ENCODE results near the gene PTPMT1.

PTPMT1 gene

GRCh38 chr11:47616726-47617416 lies 51.5 kb downstream of the PTPMT1 start:
- peak in 1 of 2 experiments; percentile 45 for DNase-seq

DNA sequence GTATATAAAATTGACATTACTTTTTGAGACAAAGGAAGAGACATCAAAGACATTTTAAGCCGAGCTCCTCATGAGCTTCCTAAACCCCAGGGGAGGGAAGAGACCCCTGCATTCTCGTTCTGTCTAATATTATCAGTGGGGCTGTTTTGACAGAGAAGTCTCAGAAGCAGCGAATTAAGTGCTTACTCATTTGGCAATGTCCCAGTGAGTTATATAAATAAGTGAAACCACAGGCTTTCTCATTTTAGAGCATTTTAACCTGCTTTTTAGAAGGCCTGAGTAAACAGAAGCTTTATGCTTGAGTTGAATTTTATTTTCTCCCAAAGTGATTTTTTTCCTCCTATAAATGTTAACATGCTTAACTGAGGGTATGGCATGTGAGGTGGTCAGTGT lies 52.0 kb downstream of the PTPMT1 start:
- DNase-seq, result no peak

GRCh38 chr11:47620836-47621378 lies 55.5 kb downstream of the PTPMT1 start:
- DNase-seq, result no peak

Measured in SW 1271 (cell line).